Neutrophil (primary cell): ENCODE data around the gene PPID.

Source experiments
- H3K27ac ChIP-seq: fragments of 200-600 bp; sonication (generic); 2 replicates; pipeline ENCODE4 v1.5.1; 2016; ENCODE audit warnings: mild to moderate bottlenecking, moderate library complexity
- H3K27me3 ChIP-seq: fragments of 200-600 bp; sonication (generic); 2 replicates; pipeline ENCODE4 v1.6.0; 2016; ENCODE audit warnings: mild to moderate bottlenecking
- H3K36me3 ChIP-seq: fragments of 200-600 bp; sonication (generic); 2 replicates; pipeline ENCODE4 v1.5.1; 2017
- H3K4me1 ChIP-seq, 2 experiments: fragments of 200-600 bp in 1 of 2; sonication (generic) in 1 of 2; 1 replicate in 1 of 2; 2 replicates in 1 of 2; pipeline versions ENCODE4 v1.5.1 to v1.6.1; 2013 to 2016; ENCODE audit warnings: low read depth in 1 of 2, low read length in 1 of 2, mild to moderate bottlenecking in 1 of 2, moderate library complexity in 1 of 2; ENCODE audit not compliant: control insufficient read depth in 1 of 2, insufficient read depth in 1 of 2
- H3K4me3 ChIP-seq, 2 experiments: fragments of 200-600 bp in 1 of 2; sonication (generic) in 1 of 2; 1 replicate in 1 of 2; 2 replicates in 1 of 2; pipeline ENCODE4 v1.5.1; 2013 to 2016; ENCODE audit warnings: low read depth in 1 of 2, low read length in 1 of 2, mild to moderate bottlenecking in 1 of 2, moderate library complexity in 1 of 2
- H3K9me3 ChIP-seq: fragments of 200-600 bp; sonication (generic); 2 replicates; pipeline ENCODE4 v1.5.1; 2016
- CTCF ChIP-seq: fragments of 200-600 bp; sonication (generic); IDR thresholded peaks from 2 replicates; pipeline ENCODE4 v1.5.1; 2016; ENCODE audit warnings: antibody characterized with exemption

The PPID gene

GRCh38 chr4:158726633-158727032 is 3.4 kb upstream of the PPID start:
- Histone ChIP-seq H3K27me3 (peaks cover 33% of the 10 kb centered on the region), H3K36me3 (no peaks in the 10 kb centered on the region), H3K4me1 (peaks cover 15 to 18% of the 10 kb centered on the region in 2 experiments), H3K4me3 (no peak overlapping the region), H3K27ac (no peak overlapping the region), H3K9me3 (no peaks in the 10 kb centered on the region)
- no peak for TF ChIP-seq CTCF

GRCh38 chr4:158724637-158725036 is 1.4 kb upstream of the PPID start:
- H3K36me3 ChIP-seq, result peaks cover 15% of the 10 kb centered on the region
- H3K9me3 ChIP-seq, result no peaks in the 10 kb centered on the region
- peaks cover 26% of the 10 kb centered on the region for H3K27me3 ChIP-seq
- no peak overlapping the region for H3K4me3 ChIP-seq
- no peak for TF ChIP-seq CTCF
- H3K4me1 ChIP-seq, result peaks cover 16 to 19% of the 10 kb centered on the region in 2 experiments
- H3K27ac ChIP-seq, result no peak overlapping the region

GRCh38 chr4:158722291-158722916 is 792 bp downstream of the PPID start:
- Histone ChIP-seq H3K9me3 (no peaks in the 10 kb centered on the region), H3K27me3 (peaks cover 5% of the 10 kb centered on the region), H3K4me1 (peaks cover 16 to 19% of the 10 kb centered on the region in 2 experiments), H3K27ac (peak overlapping the region; percentile 91), H3K4me3 (peak overlapping the region; percentile 89 to 93), H3K36me3 (peaks cover 38% of the 10 kb centered on the region)
- no peak for TF ChIP-seq CTCF

- peaks cover 45% of the 10 kb centered on the region for H3K36me3 ChIP-seq
- no peak overlapping the region for H3K27ac ChIP-seq
- no peak overlapping the region for H3K4me3 ChIP-seq
- no peaks in the 10 kb centered on the region for H3K9me3 ChIP-seq
- no peak for TF ChIP-seq CTCF
- peaks cover 16 to 19% of the 10 kb centered on the region in 2 experiments for H3K4me1 ChIP-seq
- H3K27me3 ChIP-seq, result peaks cover 3% of the 10 kb centered on the region
Measured at GRCh38 chr4:158721680-158722079, 1.5 kb downstream of the PPID start.

- peaks cover 76% of the 10 kb centered on the region for H3K36me3 ChIP-seq
- peaks cover 15 to 17% of the 10 kb centered on the region in 2 experiments for H3K4me1 ChIP-seq
- H3K4me3 ChIP-seq, result no peak overlapping the region
- H3K27ac ChIP-seq, result peak overlapping the region; percentile 85
- no peak for TF ChIP-seq CTCF
- no peaks in the 10 kb centered on the region for H3K9me3 ChIP-seq
- no peaks in the 10 kb centered on the region for H3K27me3 ChIP-seq
Measured at GRCh38 chr4:158715802-158716201, 7.4 kb downstream of the PPID start.
